HG03571 (cell line): Measurements from ENCODE around the gene OBSCN.

Experiments
- ATAC-seq: cut with Tn5 transposase; IDR thresholded peaks from one replicate; pipeline ENCODE4 v1.9.1; 2021; ENCODE audit not compliant: unreplicated experiment

Gene OBSCN

GRCh38 chr1:228350831-228351781, 143.3 kb downstream of the OBSCN start:
- no peak for ATAC-seq

- ATAC-seq = no peak
These were observed 144.0 kb downstream of the OBSCN start for GRCh38 chr1:228351850-228352249.

GRCh38 chr1:228352677-228353481, 145.0 kb downstream of the OBSCN start:
- no peak for ATAC-seq

- no peak for ATAC-seq
These were observed 145.9 kb downstream of the OBSCN start for GRCh38 chr1:228353601-228354371.

- no peak for ATAC-seq
These were observed 146.8 kb downstream of the OBSCN start for GRCh38 chr1:228354390-228355320.

- no peak for ATAC-seq
These were observed 149.2 kb downstream of the OBSCN start for GRCh38 chr1:228356897-228357680.

- ATAC-seq = no peak
These were observed 150.4 kb downstream of the OBSCN start for GRCh38 chr1:228358039-228358763.

- no peak for ATAC-seq
These were observed 151.1 kb downstream of the OBSCN start for GRCh38 chr1:228358764-228359612.

- ATAC-seq = no peak
These were observed 152.0 kb downstream of the OBSCN start for GRCh38 chr1:228359613-228360532.

GRCh38 chr1:228360533-228361313, 152.9 kb downstream of the OBSCN start:
- no peak for ATAC-seq

GRCh38 chr1:228361314-228362140, 153.7 kb downstream of the OBSCN start:
- no peak for ATAC-seq

- ATAC-seq = no peak
These were observed 154.5 kb downstream of the OBSCN start for GRCh38 chr1:228362141-228362883.

GRCh38 chr1:228362884-228363450, 155.1 kb downstream of the OBSCN start:
- no peak for ATAC-seq

- no peak for ATAC-seq
These were observed 155.8 kb downstream of the OBSCN start for GRCh38 chr1:228363686-228364067.
